GM12873 (cell line): Measurements from ENCODE around the gene CEP120.

ENCODE experiments used
- CTCF ChIP-seq: IDR thresholded peaks from 2 replicates; pipeline ENCODE4 v1.5.1; 2012; ENCODE audit warnings: low read depth, mild to moderate bottlenecking, moderate library complexity, low read length, control low read depth; ENCODE audit not compliant: insufficient read depth; ENCODE audit errors: missing control alignments

Gene CEP120

GRCh38 chr5:123448017-123448617, 24.9 kb upstream of the CEP120 start:
- no peak for TF ChIP-seq CTCF

- TF ChIP-seq CTCF = no peak
Measured at GRCh38 chr5:123444016-123444415, 20.8 kb upstream of the CEP120 start.

- no peak for TF ChIP-seq CTCF
Measured at GRCh38 chr5:123441408-123441807, 18.2 kb upstream of the CEP120 start.

DNA sequence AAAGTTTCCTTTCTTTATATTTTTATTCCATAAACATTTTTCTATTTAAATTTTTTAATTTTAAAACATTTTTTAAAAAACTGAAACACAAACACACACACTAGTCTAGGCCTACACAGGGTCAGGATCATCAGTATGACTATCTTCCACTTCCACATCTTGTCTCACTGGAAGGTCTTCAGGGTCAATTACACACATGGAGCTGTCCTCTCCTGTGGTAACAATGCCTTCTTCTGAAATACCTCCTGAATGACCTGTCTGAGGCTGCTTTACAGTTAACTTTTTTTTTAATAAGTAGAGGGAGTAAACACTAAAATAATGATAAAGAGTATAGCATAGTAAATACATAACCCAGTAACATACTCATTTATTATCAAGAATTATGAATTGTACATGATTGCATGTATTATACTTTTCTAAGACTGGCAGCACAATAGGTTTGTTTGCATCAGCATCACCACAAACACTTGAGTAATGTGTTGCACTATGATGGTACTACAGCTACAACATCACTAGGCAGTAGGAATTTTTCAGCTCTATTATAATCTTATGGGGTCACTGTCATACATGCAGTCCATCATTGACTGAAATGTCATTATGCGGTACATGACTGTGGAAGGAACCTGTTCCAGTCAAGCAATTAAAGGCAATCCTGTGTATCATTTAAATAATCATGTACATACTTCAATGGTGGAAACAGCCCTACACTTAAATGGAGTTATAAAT, 17.4 kb upstream of the CEP120 start:
- TF ChIP-seq CTCF = no peak

GRCh38 chr5:123439709-123440108, 16.5 kb upstream of the CEP120 start:
- TF ChIP-seq CTCF = no peak

- no peak for TF ChIP-seq CTCF
Measured at GRCh38 chr5:123438902-123439301, 15.7 kb upstream of the CEP120 start.

DNA sequence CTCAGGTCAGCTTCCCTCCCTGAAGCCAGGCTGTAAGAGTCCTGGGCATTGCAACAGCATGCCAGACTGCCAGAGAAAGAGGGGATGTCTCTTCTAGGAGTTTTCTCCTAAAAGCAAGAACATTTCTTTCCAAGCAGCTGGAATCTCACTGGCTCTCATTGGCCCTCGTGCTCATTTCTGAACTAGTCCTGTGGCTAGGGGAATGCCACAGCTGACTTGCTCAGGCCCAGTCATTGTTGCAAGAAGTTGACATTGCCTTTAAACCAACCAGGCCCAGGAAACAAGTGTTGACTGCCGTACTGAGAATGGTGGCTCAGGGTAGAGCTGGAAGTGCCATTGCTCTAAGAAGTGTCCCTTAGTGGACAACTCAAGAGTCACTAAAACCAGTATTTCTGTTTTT, 15.0 kb upstream of the CEP120 start:
- TF ChIP-seq CTCF = no peak
